Measurements from ENCODE around the gene HNRNPLL.

The HNRNPLL gene

DNA sequence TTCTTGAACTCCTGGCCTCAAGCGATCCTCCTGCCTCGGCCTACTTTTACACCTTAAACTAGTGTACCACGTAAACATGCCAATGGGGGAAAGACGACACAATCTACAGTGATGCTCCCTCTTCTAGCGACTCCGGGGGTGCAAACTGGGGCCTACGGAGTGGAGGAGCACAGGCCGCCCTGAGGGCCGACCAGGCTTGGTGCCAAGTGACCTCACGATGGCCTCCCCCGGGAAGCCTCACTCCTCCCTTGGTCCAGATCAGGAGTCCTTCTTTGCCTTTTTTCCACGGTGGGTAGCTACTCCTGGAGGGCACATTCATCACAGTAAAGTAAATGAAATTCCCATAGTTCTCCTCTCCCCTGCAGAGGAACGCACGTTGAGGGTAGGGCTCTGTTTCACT is 73.5 kb downstream of the HNRNPLL start:
- no peak overlapping the region for H3K27ac ChIP-seq
- CTCF ChIA-PET = no interaction called here
- DNase-seq (ENCODE audit: low spot score) = no peak
- POLR2A ChIA-PET (ENCODE audit: low non-redundant PET) = no interaction called here
- TF ChIP-seq, protein P1, sequence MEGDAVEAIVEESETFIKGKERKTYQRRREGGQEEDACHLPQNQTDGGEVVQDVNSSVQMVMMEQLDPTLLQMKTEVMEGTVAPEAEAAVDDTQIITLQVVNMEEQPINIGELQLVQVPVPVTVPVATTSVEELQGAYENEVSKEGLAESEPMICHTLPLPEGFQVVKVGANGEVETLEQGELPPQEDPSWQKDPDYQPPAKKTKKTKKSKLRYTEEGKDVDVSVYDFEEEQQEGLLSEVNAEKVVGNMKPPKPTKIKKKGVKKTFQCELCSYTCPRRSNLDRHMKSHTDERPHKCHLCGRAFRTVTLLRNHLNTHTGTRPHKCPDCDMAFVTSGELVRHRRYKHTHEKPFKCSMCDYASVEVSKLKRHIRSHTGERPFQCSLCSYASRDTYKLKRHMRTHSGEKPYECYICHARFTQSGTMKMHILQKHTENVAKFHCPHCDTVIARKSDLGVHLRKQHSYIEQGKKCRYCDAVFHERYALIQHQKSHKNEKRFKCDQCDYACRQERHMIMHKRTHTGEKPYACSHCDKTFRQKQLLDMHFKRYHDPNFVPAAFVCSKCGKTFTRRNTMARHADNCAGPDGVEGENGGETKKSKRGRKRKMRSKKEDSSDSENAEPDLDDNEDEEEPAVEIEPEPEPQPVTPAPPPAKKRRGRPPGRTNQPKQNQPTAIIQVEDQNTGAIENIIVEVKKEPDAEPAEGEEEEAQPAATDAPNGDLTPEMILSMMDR (conservative IDR thresholded peaks at IDR 0.05; ENCODE audit: low read depth) = no peak

DNA sequence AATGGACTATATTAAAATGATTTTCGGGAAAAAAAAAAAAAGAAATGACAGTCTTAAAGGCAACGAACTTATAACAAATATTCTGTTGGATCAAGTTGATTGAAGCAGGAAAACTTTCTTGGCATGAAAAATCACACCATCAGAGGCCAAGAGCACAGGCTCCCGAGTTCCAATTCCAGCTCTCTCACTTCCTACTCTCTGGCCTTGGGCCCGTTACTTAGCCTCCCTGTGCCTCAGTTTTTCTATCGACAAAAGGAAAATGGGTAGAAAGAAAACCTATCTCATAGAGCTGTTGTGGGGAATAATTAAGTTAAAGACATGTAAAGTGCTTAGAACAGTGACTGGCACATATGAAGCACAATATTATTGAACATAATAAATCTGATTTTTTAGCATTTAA is 74.2 kb downstream of the HNRNPLL start:
- TF ChIP-seq, protein P1 (conservative IDR thresholded peaks at IDR 0.05; ENCODE audit: low read depth) = no peak
- CTCF ChIA-PET = no interaction called here
- POLR2A ChIA-PET (ENCODE audit: low non-redundant PET) = no interaction called here

DNA sequence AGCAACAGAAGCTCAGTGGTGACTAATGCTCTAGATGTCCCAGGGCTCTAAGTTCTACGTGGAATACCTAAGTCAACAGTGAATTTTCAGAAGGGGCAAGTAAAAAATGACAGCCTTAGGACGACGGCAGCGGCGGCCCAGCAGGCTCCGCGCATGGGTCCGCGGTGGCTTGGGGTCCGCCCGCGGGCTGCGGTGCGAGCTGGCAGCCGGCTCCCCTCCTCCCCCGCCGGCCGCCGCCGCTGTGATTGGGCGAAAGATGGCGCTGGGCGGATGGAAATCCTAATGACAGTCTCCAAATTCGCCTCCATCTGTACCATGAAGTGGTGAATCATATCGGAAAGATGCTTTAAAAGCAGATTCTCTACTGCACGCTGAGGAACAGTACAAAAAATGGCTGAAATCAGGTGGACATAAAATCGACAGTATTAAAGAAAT is 74.7 kb downstream of the HNRNPLL start:
- CTCF ChIA-PET = interaction anchor here (0.5 to 0.6 kb wide), 2 partner anchors 53 to 153 kb away, joined by 3 to 4 read pairs; no protein-coding TSS in a partner anchor
- peak; percentile 49 for DNase-seq (ENCODE audit: low spot score)
- H3K27ac ChIP-seq = peak overlapping the region; percentile 44; the same call in 1 of the 2 replicates

More for the DNA sequence above, 74.2 kb downstream of the HNRNPLL start:
- H3K27ac ChIP-seq = no peak overlapping the region
- DNase-seq (ENCODE audit: low spot score) = no peak

DNA sequence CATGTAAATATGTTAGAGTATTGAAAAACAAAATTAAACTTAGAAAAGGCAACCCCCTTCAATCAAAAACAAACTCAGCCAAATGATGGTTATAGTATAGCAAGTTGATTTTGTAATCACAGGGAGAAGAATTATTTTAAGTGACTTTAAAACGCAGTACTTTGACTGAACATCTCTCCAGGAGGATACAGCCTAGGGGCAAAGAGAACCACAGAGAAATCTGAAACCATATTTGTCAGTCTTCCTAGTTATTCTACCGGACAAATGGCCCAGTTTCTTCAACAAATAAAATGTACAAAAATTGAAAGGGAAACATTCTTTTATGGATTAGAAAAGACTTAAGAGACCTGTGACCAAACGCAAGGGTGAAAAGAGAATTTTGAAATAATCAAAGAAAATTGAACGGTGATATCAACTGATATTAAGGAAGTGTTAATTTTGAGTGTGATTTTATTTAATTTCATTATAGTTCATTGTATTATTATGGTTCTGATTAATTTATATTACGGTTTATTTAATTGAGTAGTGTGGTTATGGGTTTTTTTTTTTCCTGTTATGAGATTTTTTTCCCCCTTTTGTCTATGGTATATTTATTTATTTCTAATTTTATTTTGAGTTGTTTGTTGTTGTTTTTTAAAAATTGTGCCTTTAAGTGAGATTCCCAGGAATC is 75.3 kb downstream of the HNRNPLL start:
- POLR2A ChIA-PET (ENCODE audit: low non-redundant PET) = no interaction called here
- TF ChIP-seq, protein P1 (conservative IDR thresholded peaks at IDR 0.05; ENCODE audit: low read depth) = no peak
- no peak for DNase-seq (ENCODE audit: low spot score)
- H3K27ac ChIP-seq = peak overlapping the region; percentile 44; the same call in 1 of the 2 replicates
- CTCF ChIA-PET = interaction anchor here (0.5 to 0.6 kb wide), 2 partner anchors 53 to 153 kb away, joined by 3 to 4 read pairs; no protein-coding TSS in a partner anchor

More for the DNA sequence above, 74.7 kb downstream of the HNRNPLL start:
- POLR2A ChIA-PET (ENCODE audit: low non-redundant PET) = no interaction called here
- TF ChIP-seq, protein P1 (conservative IDR thresholded peaks at IDR 0.05; ENCODE audit: low read depth) = 0 out of 2 replicates have a peak, but pooled peaks have one; percentile 11

DNA sequence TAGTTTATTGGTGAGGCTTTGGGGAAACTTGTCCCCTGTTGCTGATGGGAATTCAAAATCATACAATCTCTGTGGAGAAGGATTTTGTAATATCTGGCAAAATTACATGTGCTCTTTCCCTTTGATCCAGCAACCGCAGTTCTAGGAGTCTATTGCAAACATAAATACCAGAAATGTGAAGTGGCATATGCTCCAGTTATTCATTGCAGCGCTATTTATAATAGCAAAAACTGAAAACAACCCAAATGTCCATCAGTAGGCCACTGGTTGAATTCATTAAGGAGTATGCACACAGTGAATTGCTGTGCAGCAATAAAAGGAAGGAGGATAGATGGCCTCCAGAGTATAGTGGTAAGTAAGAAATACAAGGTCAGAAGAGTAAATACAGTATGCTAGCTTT is 76.5 kb downstream of the HNRNPLL start:
- no peak for DNase-seq (ENCODE audit: low spot score)
- H3K27ac ChIP-seq = no peak overlapping the region
- TF ChIP-seq, protein P1 (conservative IDR thresholded peaks at IDR 0.05; ENCODE audit: low read depth) = no peak
- POLR2A ChIA-PET (ENCODE audit: low non-redundant PET) = no interaction called here
- CTCF ChIA-PET = no interaction called here

DNA sequence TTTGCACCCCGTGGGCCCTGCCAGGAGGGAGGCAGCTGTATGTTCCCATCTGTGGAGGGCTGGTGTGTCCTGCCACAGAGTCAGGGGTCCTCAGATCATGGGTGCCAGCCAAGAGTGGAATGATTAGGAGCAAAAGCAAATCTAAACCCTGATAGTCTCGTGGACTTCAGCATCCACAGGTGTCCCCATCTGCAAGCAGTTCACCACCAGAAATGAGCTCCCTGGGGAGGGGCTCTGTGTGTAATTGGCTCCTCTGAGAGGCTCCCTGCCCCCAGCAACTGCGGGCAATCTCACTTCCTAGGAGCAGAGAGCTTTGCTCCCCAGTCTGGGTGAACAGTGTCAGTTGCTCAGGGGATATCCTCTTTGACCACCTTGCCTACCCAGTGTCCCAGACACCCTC is 78.1 kb downstream of the HNRNPLL start:
- DNase-seq (ENCODE audit: low spot score) = no peak
- ChIA-PET POLR2A (ENCODE audit: low non-redundant PET) (no interaction called here), CTCF (no interaction called here)
- TF ChIP-seq, protein P1 (conservative IDR thresholded peaks at IDR 0.05; ENCODE audit: low read depth) = no peak
- no peak overlapping the region for H3K27ac ChIP-seq

Data from RWPE1 (cell line).